ENCODE measurements around the gene NTN3.
A peak's percentile ranks its signal among the peaks of the same experiment; 100 is the strongest.

The NTN3 gene

DNA sequence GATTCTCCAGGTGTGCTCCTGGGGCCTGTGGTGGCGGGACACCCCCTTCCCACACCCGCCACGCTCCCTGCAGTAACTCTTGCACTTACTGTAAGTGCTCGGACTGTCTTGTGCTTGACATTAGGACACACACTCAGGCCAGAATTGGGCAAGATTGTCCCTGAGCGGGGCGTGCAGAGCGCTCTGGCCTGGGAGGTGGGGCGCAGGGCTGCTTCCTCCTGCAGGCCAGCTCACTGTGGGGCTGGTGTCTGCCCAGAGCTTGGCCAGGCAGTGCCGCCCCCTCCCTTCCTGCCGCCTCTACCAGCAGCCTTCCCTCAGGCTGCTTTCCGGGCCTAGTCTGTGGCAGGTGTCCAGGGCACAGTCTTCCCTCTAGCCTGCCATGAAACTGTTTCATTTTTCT, 36.6 kb downstream of the NTN3 start:
- Mint-ChIP-seq H3K4me3 (no peak overlapping the region), H3K27ac (no peak overlapping the region), H3K36me3 (ENCODE audit: low read depth) (no peaks in the 10 kb centered on the region), H3K27me3 (ENCODE audit: low read depth, poor library complexity) (peaks cover 14% of the 10 kb centered on the region), H3K9me3 (no peaks in the 10 kb centered on the region), H3K4me1 (peaks cover 42% of the 10 kb centered on the region)
- DNase-seq: no peak
- TF ChIP-seq, protein P1, sequence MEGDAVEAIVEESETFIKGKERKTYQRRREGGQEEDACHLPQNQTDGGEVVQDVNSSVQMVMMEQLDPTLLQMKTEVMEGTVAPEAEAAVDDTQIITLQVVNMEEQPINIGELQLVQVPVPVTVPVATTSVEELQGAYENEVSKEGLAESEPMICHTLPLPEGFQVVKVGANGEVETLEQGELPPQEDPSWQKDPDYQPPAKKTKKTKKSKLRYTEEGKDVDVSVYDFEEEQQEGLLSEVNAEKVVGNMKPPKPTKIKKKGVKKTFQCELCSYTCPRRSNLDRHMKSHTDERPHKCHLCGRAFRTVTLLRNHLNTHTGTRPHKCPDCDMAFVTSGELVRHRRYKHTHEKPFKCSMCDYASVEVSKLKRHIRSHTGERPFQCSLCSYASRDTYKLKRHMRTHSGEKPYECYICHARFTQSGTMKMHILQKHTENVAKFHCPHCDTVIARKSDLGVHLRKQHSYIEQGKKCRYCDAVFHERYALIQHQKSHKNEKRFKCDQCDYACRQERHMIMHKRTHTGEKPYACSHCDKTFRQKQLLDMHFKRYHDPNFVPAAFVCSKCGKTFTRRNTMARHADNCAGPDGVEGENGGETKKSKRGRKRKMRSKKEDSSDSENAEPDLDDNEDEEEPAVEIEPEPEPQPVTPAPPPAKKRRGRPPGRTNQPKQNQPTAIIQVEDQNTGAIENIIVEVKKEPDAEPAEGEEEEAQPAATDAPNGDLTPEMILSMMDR (IDR thresholded peaks at IDR 0.05): no peak

DNA sequence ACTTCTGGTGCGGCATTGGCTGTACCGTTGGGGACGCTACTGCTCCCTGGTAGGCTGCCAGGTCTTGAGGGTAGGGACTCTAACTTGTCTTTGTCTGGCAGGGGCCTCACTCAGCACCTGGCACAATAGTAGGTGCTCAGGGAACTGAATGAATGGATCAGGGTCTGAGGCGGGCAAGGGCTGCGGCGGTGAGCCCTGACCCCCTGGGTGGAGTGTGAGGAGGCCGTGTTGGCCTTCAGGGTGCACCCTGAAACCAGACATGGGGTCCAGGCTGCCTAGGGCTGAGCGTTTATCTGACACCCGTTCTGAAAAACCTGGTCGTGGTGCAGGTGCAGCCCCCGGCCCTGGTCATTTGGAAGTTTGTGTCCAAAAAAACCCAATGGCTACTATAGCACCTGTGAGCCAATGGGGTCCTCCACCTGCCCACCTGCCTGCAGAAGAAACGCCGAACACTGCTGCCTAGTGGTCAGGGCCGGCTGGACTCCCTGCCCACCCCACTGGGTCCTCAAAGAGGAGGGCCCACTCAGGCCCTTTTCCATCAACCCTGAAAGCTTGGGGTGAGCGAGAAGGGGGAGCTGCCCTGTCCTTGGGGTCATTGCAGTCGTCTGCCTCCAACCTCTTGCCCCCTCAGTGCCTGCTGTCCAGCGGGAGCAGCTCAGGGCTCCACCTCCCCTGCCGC, 37.8 kb downstream of the NTN3 start:
- H3K4me3 Mint-ChIP-seq: no peak overlapping the region
- H3K27ac Mint-ChIP-seq: no peak overlapping the region
- H3K36me3 Mint-ChIP-seq (ENCODE audit: low read depth): no peaks in the 10 kb centered on the region
- peaks cover 43% of the 10 kb centered on the region for H3K4me1 Mint-ChIP-seq
- no peaks in the 10 kb centered on the region for H3K9me3 Mint-ChIP-seq
- TF ChIP-seq, protein P1 (IDR thresholded peaks at IDR 0.05): no peak
- DNase-seq: peak; percentile 2
- H3K27me3 Mint-ChIP-seq (ENCODE audit: low read depth, poor library complexity): peaks cover 14% of the 10 kb centered on the region

DNA sequence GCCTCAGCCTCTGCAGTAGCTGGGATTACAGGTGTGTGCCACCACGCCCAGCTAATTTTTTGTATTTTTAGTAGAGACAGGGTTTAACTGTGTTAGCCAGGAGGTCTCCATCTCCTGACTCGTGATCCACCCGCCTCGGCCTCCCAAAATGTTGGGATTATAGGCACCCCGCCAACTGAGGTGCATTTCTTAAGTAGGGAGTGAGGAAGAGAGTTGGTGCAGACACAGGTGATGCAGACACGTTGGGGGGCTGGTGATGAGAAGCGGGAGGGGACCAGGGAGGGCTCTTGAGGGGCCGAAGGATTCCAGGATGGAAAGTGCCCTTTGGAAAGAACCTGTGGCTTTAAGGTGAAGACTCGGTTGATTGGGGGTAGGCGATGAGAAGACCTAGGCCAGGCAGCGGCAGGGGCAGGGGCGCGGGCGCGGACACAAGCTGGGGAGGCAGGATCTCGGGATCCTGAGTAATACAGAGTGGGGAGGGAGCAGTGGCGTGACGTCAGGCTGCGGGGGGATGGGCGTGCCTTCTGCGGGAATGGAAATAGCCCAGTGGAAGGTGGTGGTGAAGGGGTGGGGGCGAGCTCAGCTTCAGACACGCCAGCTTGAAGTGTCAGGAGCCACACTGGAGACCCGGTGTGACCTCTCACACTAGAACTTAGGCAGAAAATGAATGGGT, 40.2 kb downstream of the NTN3 start:
- H3K36me3 Mint-ChIP-seq (ENCODE audit: low read depth): peaks cover 1% of the 10 kb centered on the region
- H3K9me3 Mint-ChIP-seq: no peaks in the 10 kb centered on the region
- no peak overlapping the region for H3K27ac Mint-ChIP-seq
- peak overlapping the region; percentile 86 for H3K4me3 Mint-ChIP-seq
- TF ChIP-seq, protein P1 (IDR thresholded peaks at IDR 0.05): no peak
- peak; percentile 51 for DNase-seq
- peaks cover 56% of the 10 kb centered on the region for H3K4me1 Mint-ChIP-seq
- H3K27me3 Mint-ChIP-seq (ENCODE audit: low read depth, poor library complexity): peaks cover 17% of the 10 kb centered on the region

DNA sequence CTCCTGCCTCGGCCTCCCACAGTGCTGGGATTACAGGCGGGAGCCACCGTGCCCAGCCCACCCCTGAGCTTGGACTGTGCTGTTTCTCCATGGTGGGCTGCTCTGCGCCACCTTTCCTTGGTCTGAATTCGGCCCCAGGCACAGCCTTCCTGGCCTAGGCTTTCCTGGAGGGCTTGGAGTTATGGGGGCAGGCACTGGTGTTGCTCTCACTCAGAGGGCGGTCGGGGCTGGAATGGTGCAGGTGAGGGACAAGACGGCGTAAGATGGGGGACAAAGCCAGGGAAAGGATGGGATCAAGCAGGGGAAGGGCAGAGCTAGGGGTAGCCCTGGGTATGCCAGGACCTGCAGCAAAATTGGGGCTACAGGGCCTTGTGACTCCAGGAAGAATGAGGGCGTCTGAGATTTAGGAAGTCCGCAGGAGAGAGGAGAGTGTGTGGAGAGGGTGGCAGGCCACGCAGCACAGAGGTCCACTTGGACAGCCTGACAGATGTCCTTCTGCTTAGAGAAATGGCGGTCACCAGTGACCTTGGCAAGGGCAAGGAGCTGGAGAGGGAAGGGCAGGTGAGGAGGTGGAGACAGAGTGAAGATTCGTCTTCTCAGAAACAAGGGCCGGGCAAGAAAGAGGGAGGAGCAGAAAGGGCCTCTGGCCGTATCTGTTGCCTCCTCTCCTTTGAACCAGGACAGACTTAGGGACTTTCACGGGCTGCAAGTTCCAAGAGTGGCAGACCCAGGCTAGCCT, 41.1 kb downstream of the NTN3 start:
- peaks cover 65% of the 10 kb centered on the region for H3K4me1 Mint-ChIP-seq
- peak overlapping the region; percentile 86 for H3K4me3 Mint-ChIP-seq
- peak overlapping the region; percentile 98 for H3K27ac Mint-ChIP-seq
- DNase-seq: no peak
- peaks cover 6% of the 10 kb centered on the region for H3K36me3 Mint-ChIP-seq (ENCODE audit: low read depth)
- TF ChIP-seq, protein P1 (IDR thresholded peaks at IDR 0.05): no peak
- H3K27me3 Mint-ChIP-seq (ENCODE audit: low read depth, poor library complexity): peaks cover 17% of the 10 kb centered on the region
- H3K9me3 Mint-ChIP-seq: no peaks in the 10 kb centered on the region

DNA sequence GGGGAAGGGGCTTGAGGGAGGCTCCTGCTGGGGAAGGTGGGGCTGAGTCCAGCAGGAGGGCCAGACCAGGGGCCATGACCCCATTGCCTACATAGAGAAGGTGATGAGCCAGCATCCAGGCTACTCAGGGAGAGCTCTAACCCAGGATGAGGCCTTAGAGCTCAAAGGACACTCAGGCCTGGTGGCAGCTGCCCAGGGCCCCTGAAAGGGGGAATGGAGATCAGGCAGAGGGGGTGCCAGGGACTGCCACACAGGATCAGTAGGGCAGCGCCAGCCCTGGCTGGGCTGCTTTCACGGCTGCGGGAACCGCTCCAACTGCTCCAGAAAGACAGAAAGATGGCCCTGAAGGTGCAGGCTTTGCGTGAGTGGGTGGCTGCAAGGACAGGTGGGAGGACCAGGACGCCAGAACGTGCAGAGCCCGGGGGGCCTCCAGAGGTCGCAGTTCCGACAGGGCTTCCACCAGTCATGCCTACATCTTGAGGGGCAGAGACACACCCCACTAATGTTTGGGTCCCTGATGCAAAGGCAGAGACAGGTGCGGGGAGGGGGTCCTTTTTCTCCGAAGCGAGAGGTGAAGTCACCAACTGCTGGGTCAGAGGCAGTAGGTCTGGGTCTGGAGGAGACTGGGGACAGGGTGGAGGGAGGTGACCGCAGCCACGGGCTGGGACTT, 41.8 kb downstream of the NTN3 start:
- H3K4me1 Mint-ChIP-seq: peaks cover 70% of the 10 kb centered on the region
- TF ChIP-seq, protein P1 (IDR thresholded peaks at IDR 0.05): no peak
- peak overlapping the region; percentile 98 for H3K27ac Mint-ChIP-seq
- DNase-seq: no peak
- H3K27me3 Mint-ChIP-seq (ENCODE audit: low read depth, poor library complexity): peaks cover 17% of the 10 kb centered on the region
- H3K36me3 Mint-ChIP-seq (ENCODE audit: low read depth): peaks cover 6% of the 10 kb centered on the region
- H3K9me3 Mint-ChIP-seq: no peaks in the 10 kb centered on the region
- H3K4me3 Mint-ChIP-seq: peak overlapping the region; percentile 86

Data from nephron progenitor cell (in vitro differentiated cells).